ENCODE results near the gene COQ7.

GRCh38 chr16:19127205-19127604, 59.8 kb downstream of the COQ7 start:
- TF ChIP-seq, protein P1, sequence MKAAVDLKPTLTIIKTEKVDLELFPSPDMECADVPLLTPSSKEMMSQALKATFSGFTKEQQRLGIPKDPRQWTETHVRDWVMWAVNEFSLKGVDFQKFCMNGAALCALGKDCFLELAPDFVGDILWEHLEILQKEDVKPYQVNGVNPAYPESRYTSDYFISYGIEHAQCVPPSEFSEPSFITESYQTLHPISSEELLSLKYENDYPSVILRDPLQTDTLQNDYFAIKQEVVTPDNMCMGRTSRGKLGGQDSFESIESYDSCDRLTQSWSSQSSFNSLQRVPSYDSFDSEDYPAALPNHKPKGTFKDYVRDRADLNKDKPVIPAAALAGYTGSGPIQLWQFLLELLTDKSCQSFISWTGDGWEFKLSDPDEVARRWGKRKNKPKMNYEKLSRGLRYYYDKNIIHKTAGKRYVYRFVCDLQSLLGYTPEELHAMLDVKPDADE (IDR thresholded peaks at IDR 0.05): no peak
- TF ChIP-seq CTCF (conservative IDR thresholded peaks at IDR 0.05; ENCODE audit: low read depth in 2 of 2) (no peak), EZH2phosphoT487 (IDR thresholded peaks at IDR 0.05; ENCODE audit: unreplicated experiment) (no peak), JUNB (IDR thresholded peaks at IDR 0.05; ENCODE audit: unreplicated experiment) (no peak), POLR2AphosphoS5 (IDR thresholded peaks at IDR 0.05; ENCODE audit: low read depth) (no peak), EZH2 (IDR thresholded peaks at IDR 0.05; ENCODE audit: low read depth, unreplicated experiment) (no peak), STAT1 (IDR thresholded peaks at IDR 0.05; ENCODE audit: unreplicated experiment) (no peak), CREB1 (CRISPR knock-in tag; IDR thresholded peaks at IDR 0.05; ENCODE audit: low read depth) (no peak), ZNF331 (CRISPR knock-in tag; IDR thresholded peaks at IDR 0.05; ENCODE audit: low read depth) (no peak), ZNF114 (CRISPR knock-in tag; IDR thresholded peaks at IDR 0.05) (no peak), NANOG (IDR thresholded peaks at IDR 0.05; ENCODE audit: borderline replicate concordance) (no peak)
- TF ChIP-seq, protein P2, sequence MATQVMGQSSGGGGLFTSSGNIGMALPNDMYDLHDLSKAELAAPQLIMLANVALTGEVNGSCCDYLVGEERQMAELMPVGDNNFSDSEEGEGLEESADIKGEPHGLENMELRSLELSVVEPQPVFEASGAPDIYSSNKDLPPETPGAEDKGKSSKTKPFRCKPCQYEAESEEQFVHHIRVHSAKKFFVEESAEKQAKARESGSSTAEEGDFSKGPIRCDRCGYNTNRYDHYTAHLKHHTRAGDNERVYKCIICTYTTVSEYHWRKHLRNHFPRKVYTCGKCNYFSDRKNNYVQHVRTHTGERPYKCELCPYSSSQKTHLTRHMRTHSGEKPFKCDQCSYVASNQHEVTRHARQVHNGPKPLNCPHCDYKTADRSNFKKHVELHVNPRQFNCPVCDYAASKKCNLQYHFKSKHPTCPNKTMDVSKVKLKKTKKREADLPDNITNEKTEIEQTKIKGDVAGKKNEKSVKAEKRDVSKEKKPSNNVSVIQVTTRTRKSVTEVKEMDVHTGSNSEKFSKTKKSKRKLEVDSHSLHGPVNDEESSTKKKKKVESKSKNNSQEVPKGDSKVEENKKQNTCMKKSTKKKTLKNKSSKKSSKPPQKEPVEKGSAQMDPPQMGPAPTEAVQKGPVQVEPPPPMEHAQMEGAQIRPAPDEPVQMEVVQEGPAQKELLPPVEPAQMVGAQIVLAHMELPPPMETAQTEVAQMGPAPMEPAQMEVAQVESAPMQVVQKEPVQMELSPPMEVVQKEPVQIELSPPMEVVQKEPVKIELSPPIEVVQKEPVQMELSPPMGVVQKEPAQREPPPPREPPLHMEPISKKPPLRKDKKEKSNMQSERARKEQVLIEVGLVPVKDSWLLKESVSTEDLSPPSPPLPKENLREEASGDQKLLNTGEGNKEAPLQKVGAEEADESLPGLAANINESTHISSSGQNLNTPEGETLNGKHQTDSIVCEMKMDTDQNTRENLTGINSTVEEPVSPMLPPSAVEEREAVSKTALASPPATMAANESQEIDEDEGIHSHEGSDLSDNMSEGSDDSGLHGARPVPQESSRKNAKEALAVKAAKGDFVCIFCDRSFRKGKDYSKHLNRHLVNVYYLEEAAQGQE (IDR thresholded peaks at IDR 0.05; ENCODE audit: unreplicated experiment): no peak
- TF ChIP-seq, protein P3, sequence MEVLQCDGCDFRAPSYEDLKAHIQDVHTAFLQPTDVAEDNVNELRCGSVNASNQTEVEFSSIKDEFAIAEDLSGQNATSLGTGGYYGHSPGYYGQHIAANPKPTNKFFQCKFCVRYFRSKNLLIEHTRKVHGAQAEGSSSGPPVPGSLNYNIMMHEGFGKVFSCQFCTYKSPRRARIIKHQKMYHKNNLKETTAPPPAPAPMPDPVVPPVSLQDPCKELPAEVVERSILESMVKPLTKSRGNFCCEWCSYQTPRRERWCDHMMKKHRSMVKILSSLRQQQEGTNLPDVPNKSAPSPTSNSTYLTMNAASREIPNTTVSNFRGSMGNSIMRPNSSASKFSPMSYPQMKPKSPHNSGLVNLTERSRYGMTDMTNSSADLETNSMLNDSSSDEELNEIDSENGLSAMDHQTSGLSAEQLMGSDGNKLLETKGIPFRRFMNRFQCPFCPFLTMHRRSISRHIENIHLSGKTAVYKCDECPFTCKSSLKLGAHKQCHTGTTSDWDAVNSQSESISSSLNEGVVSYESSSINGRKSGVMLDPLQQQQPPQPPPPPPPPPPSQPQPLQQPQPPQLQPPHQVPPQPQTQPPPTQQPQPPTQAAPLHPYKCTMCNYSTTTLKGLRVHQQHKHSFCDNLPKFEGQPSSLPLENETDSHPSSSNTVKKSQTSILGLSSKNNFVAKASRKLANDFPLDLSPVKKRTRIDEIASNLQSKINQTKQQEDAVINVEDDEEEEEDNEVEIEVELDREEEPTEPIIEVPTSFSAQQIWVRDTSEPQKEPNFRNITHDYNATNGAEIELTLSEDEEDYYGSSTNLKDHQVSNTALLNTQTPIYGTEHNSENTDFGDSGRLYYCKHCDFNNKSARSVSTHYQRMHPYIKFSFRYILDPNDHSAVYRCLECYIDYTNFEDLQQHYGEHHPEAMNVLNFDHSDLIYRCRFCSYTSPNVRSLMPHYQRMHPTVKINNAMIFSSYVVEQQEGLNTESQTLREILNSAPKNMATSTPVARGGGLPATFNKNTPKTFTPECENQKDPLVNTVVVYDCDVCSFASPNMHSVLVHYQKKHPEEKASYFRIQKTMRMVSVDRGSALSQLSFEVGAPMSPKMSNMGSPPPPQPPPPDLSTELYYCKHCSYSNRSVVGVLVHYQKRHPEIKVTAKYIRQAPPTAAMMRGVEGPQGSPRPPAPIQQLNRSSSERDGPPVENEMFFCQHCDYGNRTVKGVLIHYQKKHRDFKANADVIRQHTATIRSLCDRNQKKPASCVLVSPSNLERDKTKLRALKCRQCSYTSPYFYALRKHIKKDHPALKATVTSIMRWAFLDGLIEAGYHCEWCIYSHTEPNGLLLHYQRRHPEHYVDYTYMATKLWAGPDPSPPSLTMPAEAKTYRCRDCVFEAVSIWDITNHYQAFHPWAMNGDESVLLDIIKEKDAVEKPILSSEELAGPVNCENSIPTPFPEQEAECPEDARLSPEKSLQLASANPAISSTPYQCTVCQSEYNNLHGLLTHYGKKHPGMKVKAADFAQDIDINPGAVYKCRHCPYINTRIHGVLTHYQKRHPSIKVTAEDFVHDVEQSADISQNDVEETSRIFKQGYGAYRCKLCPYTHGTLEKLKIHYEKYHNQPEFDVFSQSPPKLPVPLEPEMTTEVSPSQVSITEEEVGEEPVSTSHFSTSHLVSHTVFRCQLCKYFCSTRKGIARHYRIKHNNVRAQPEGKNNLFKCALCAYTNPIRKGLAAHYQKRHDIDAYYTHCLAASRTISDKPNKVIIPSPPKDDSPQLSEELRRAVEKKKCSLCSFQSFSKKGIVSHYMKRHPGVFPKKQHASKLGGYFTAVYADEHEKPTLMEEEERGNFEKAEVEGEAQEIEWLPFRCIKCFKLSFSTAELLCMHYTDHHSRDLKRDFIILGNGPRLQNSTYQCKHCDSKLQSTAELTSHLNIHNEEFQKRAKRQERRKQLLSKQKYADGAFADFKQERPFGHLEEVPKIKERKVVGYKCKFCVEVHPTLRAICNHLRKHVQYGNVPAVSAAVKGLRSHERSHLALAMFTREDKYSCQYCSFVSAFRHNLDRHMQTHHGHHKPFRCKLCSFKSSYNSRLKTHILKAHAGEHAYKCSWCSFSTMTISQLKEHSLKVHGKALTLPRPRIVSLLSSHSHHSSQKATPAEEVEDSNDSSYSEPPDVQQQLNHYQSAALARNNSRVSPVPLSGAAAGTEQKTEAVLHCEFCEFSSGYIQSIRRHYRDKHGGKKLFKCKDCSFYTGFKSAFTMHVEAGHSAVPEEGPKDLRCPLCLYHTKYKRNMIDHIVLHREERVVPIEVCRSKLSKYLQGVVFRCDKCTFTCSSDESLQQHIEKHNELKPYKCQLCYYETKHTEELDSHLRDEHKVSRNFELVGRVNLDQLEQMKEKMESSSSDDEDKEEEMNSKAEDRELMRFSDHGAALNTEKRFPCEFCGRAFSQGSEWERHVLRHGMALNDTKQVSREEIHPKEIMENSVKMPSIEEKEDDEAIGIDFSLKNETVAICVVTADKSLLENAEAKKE (CRISPR knock-in tag; IDR thresholded peaks at IDR 0.05): no peak

Data from GM23338 (cell line).